GM10266 (cell line): Measurements from ENCODE around the gene ANKRD2.

Experiments
- DNase-seq: peaks from one replicate; pipeline ENCODE4 v3.0.0; 2012; ENCODE audit errors: extremely low spot score
- TF ChIP-seq, protein P1 (sequence below): IDR thresholded peaks from 2 replicates; pipeline ENCODE4 v1.5.1; 2012; ENCODE audit warnings: mild to moderate bottlenecking, low read depth; ENCODE audit not compliant: control insufficient read depth, insufficient read depth; ENCODE audit errors: missing control alignments

Gene ANKRD2

DNA sequence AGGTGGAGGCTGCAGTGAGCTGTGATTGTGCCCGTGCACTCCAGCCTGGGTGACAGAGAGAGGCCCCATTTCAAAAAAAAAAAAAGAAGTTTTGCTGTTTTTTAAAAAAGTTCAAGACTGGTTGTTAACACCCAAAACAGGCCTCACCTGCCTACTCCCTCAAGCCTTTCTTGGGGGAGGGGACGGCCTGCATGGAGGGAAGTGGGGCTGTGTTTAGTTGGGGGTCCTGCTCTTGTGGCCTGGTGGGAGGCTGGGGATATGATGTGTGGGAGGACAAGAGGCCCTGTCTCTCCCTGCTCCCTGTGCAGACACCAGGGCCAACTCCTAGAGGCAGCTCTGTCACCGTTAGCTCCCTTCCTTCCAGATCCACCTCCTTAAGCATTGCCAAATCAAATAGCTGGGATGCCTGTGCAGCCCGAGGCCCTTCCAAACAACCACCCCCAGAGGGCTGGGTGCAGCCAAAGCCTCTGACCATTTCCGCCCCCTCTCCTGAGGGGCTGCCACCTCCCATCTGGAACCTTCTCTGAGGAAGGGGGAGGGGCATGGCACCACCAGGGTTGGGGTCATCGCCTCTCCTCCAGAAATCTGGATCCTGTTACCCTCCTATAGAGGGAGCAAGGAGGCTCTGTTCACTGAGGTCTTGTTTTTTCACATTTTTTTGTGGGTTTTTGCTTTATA lies 32.9 kb upstream of the ANKRD2 start:
- no peak for DNase-seq
- TF ChIP-seq, protein P1, sequence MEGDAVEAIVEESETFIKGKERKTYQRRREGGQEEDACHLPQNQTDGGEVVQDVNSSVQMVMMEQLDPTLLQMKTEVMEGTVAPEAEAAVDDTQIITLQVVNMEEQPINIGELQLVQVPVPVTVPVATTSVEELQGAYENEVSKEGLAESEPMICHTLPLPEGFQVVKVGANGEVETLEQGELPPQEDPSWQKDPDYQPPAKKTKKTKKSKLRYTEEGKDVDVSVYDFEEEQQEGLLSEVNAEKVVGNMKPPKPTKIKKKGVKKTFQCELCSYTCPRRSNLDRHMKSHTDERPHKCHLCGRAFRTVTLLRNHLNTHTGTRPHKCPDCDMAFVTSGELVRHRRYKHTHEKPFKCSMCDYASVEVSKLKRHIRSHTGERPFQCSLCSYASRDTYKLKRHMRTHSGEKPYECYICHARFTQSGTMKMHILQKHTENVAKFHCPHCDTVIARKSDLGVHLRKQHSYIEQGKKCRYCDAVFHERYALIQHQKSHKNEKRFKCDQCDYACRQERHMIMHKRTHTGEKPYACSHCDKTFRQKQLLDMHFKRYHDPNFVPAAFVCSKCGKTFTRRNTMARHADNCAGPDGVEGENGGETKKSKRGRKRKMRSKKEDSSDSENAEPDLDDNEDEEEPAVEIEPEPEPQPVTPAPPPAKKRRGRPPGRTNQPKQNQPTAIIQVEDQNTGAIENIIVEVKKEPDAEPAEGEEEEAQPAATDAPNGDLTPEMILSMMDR = no peak

DNA sequence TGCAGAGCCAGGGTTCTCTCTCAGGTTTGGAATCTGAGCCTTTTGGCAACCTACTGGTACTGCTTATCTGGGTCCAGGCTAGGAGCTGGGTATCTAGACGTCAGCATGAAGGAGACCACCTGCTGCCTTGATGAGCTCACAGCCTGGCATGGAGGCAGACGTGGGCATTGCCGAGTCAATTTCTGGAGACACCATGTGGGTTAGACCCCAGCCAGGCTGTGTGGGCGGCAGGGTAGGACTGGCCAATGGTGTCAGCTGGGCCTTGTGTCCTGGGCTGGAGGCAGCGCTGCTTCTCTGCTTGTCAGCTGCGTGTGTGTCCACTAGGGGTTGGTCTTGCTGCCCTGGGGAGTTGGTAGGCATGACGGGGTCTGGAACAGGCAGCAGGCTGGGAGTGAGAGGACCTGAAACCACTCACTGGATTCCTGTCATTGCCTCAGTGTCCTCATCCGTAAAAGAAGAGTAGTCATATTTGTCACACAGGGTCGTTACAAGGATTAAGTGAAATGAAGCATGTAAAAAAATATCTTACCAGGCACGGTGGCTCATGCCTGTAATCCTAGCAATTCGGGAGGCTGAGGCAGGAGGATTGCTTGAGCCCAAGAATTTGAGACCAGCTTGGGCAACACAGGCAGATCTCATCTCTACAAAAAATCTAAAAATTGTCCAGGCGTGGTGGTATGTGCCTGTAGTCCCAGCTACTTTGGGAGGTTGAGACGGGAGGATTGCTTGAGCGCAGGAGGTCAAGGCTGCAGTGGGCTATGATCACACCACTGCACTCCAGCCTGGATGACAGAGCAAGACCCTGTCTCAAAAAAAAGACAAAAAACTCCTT lies 31.7 kb upstream of the ANKRD2 start:
- TF ChIP-seq, protein P1 = no peak
- DNase-seq = no peak

DNA sequence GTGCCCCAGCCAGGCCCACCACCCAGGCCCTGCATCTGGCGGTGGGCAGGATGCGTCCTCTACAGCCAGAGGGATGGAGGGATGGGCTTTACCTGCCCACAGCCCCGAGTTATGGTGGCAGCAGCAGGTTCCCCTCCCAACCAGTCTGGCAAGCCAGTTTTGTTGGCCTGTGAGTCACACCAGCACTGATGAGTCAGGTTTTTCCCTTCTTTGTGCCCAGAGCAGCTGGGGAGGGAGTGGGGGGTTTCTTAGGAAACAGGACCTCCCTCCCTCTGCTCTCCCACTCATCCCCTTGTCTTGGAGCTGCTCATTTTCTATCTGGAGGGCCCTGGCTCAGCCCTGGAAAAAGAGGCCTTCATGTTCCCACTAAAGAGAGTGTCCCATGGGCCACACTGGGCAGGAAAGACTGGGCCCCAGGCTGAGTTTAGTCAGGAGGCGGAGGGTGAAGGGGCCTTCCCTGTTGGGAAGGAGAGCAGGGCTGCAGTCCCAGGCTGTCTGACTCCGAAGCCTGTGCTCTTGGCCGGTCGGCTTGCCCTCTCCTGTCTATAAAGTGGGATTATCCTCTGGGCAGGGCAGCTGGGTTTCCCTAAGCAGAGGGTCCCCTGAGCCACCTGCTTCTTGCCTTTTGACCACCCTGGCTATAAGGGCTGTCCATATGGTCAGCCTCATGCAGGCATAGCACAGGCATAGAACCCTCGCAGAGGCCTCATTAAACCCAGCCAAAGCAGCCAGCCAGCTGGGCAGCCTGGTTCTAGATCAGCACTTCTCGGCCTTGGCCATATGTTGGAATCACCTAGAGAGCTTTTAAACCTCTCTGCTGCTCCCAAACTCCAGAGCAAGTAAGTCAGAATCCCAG lies 30.2 kb upstream of the ANKRD2 start:
- DNase-seq = no peak
- TF ChIP-seq, protein P1 = no peak

DNA sequence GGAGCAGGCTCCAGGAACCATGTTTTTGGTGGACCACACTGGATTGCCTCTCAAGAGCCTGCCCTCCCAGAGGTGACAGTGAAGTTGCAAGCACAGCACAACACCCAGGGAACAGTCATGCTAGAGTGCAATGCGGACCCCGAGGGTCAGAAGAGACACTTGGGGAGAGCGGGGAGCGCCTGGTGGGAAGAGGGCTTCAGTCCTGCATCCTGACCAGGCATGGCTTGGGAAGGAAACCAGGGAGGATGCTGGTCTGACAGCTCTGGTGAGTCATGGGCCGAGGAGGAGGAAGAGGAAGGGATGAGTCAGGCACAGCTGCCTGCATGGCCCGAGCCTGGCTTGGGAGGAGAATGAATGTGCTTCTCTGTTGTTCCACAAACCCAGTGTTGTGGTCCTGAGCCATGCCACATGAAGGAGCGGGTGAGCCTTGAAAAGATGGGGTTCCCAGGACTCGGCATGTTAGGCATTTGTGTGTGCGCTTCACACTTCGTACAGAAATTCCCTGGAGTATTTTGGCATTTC lies 29.5 kb upstream of the ANKRD2 start:
- DNase-seq = no peak

DNA sequence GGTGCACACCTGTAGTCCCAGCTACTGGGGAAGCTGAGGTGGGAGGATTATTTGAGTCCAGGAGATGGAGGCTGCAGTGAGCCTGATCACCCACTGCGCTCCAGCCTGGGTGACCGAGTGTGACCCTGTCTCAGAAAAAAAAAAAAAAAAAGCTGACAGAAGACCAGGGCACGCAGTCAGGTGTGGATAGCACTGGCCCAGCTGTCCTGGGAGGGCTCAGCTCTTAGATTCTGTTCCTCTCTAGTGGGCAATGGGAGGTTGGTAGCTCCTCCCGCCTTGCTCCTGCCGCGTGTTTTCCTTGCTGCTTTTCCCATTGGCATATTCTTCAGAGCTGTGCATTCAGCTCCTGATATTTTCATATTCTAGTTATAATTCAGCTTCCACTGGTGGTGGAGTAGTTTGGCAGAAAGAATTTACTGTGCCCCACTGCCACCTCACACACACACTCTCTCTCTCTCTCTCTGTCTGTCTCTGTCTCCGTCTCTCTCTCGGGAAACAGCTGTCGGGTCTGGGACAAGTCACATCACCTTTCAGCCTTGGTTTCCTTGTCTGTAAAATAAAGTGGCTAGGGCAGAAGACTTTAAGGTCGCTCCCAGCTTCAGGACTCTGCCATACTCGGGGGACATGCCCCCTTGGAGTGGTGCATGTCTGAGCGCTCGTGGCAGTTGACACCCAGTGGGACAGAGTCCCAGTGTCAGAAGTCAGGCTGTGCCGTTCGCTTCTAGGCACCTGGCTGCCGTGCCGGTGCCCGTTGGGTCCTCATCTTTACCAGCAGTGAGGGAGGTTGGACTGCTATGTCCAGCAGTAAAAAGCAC lies 25.9 kb upstream of the ANKRD2 start:
- no peak for DNase-seq
- TF ChIP-seq, protein P1 = no peak

More for the DNA sequence above, 29.5 kb upstream of the ANKRD2 start:
- TF ChIP-seq, protein P1 = no peak

DNA sequence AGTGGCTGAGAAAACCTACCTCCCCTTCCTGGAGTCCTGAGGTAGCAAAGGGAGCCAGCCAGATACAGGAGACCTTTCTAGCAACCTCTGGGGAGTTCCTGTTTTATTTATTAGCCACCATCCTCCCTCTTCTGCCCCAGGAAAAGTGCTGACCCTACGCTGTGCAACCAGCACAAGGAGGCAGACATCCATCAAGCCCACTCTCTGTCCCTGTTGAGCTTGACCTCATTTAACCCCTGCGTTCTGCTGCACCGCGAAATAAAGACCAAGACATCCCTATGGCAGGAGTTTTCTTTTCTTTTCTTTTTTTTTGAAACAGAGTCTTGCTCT lies 25.3 kb upstream of the ANKRD2 start:
- no peak for DNase-seq
- TF ChIP-seq, protein P1 = no peak
